Ectodermal cell (in vitro differentiated cells): Measurements from ENCODE around the gene KRT9.
"Not testable (repeated sequence)": the region's sequence is repeated elsewhere in the genome, so short reads cannot be mapped to it uniquely, and the experiment has no call there.

Experiments used
- H3K27ac ChIP-seq: 2 replicates; pipeline ENCODE4 v1.7.0; 2013; ENCODE audit warnings: mild to moderate bottlenecking, low read depth, low read length; ENCODE audit not compliant: insufficient read depth, poor library complexity, severe bottlenecking
- H3K27me3 ChIP-seq: 2 replicates; pipeline ENCODE4 v1.7.0; 2013; ENCODE audit warnings: mild to moderate bottlenecking, low read length; ENCODE audit not compliant: insufficient read depth, control insufficient read depth, poor library complexity, severe bottlenecking
- H3K36me3 ChIP-seq: one replicate; pipeline ENCODE4 v1.7.0; 2013; ENCODE audit warnings: low read length; ENCODE audit not compliant: control insufficient read depth, insufficient read depth
- H3K4me1 ChIP-seq: one replicate; pipeline ENCODE4 v1.7.0; 2013; ENCODE audit warnings: low read length; ENCODE audit not compliant: control insufficient read depth, insufficient read depth
- H3K4me3 ChIP-seq: 2 replicates; pipeline ENCODE4 v1.7.0; 2013; ENCODE audit warnings: low read depth, low read length, control low read depth; ENCODE audit not compliant: insufficient read depth
- H3K9me3 ChIP-seq: 2 replicates; pipeline ENCODE4 v1.7.0; 2013; ENCODE audit warnings: mild to moderate bottlenecking, low read length, moderate library complexity; ENCODE audit not compliant: control insufficient read depth
- WGBS, 2 experiments: methylation state at CpG; one replicate each; pipeline ENCODE4 v1.1.7; 2013; ENCODE audit warnings: missing lambda C conversion rate in 2 of 2; 5-methylcytosine and 5-hydroxymethylcytosine counted together

Gene KRT9

GRCh38 chr17:41615454-41615853, 43.6 kb upstream of the KRT9 start:
- peaks cover 12% of the 10 kb centered on the region for H3K4me1 ChIP-seq
- H3K27me3 ChIP-seq, result no peaks in the 10 kb centered on the region
- no peaks in the 10 kb centered on the region for H3K36me3 ChIP-seq
- no peaks in the 10 kb centered on the region for H3K9me3 ChIP-seq
- H3K27ac ChIP-seq, result no peak overlapping the region
- no peak overlapping the region for H3K4me3 ChIP-seq
- 54 to 56% methylated on average over 7 of the region's 7 CpGs for WGBS, 2 experiments

- not testable (repeated sequence) for H3K9me3 ChIP-seq, H3K27ac ChIP-seq, H3K4me3 ChIP-seq, H3K27me3 ChIP-seq, H3K36me3 ChIP-seq
- WGBS, 2 experiments, result 85 to 86% methylated on average over 9 of the region's 9 CpGs
- H3K4me1 ChIP-seq, result peaks cover 15% of the 10 kb centered on the region
These were observed 42.9 kb upstream of the KRT9 start for GRCh38 chr17:41614767-41615166.

GRCh38 chr17:41614098-41614497, 42.2 kb upstream of the KRT9 start:
- Histone ChIP-seq H3K4me1 (peaks cover 16% of the 10 kb centered on the region), H3K9me3 (no peaks in the 10 kb centered on the region), H3K4me3 (no peak overlapping the region), H3K27me3 (no peaks in the 10 kb centered on the region), H3K27ac (no peak overlapping the region), H3K36me3 (no peaks in the 10 kb centered on the region)
- 89 to 94% methylated on average over 5 of the region's 5 CpGs for WGBS, 2 experiments

GRCh38 chr17:41613277-41614082, 41.6 kb upstream of the KRT9 start:
- WGBS, 2 experiments, result 85 to 88% methylated on average over 11 of the region's 11 CpGs
- peaks cover 16% of the 10 kb centered on the region for H3K4me1 ChIP-seq
- H3K36me3 ChIP-seq, result no peaks in the 10 kb centered on the region
- no peak overlapping the region for H3K4me3 ChIP-seq
- no peak overlapping the region for H3K27ac ChIP-seq
- no peaks in the 10 kb centered on the region for H3K27me3 ChIP-seq
- H3K9me3 ChIP-seq, result no peaks in the 10 kb centered on the region

GRCh38 chr17:41612376-41613160, 40.7 kb upstream of the KRT9 start, which contains the start of gene KRT16:
Gene KRT16 (minus strand): TSS chr17:41612767. CDS start chr17:41612688, 79 bp downstream.
- H3K4me3 ChIP-seq, H3K27me3 ChIP-seq, H3K27ac ChIP-seq, H3K36me3 ChIP-seq, H3K9me3 ChIP-seq: not testable (repeated sequence)
- WGBS, 2 experiments, result 89 to 92% methylated on average over 31 of the region's 31 CpGs
- H3K4me1 ChIP-seq, result peaks cover 12% of the 10 kb centered on the region

- peaks cover 4% of the 10 kb centered on the region for H3K4me1 ChIP-seq
- no peaks in the 10 kb centered on the region for H3K9me3 ChIP-seq
- H3K27ac ChIP-seq, result no peak overlapping the region
- no peaks in the 10 kb centered on the region for H3K36me3 ChIP-seq
- no peaks in the 10 kb centered on the region for H3K27me3 ChIP-seq
- no peak overlapping the region for H3K4me3 ChIP-seq
- WGBS, 2 experiments, result 94% methylated on average over 25 of the region's 25 CpGs
These were observed 39.2 kb upstream of the KRT9 start for GRCh38 chr17:41610965-41611640.

- H3K27ac ChIP-seq, H3K36me3 ChIP-seq: not testable (repeated sequence)
- 25 to 30% methylated on average over 10 of the region's 10 CpGs for WGBS, 2 experiments
These were observed 38.2 kb upstream of the KRT9 start for GRCh38 chr17:41610061-41610517.

GRCh38 chr17:41606930-41607329, 35.1 kb upstream of the KRT9 start:
- H3K27me3 ChIP-seq, H3K4me1 ChIP-seq, H3K36me3 ChIP-seq, H3K9me3 ChIP-seq, H3K4me3 ChIP-seq, H3K27ac ChIP-seq: not testable (repeated sequence)
- 81 to 82% methylated on average over 4 of the region's 4 CpGs for WGBS, 2 experiments

More at GRCh38 chr17:41610061-41610517, 38.2 kb upstream of the KRT9 start:
- not testable (repeated sequence) for H3K4me3 ChIP-seq, H3K27me3 ChIP-seq, H3K9me3 ChIP-seq, H3K4me1 ChIP-seq

- Histone ChIP-seq H3K36me3 (no peaks in the 10 kb centered on the region), H3K27ac (no peak overlapping the region), H3K27me3 (no peaks in the 10 kb centered on the region), H3K4me1 (no peaks in the 10 kb centered on the region), H3K4me3 (no peak overlapping the region), H3K9me3 (no peaks in the 10 kb centered on the region)
- WGBS, 2 experiments, result 85 to 87% methylated on average over 2 of the region's 2 CpGs
These were observed 30.7 kb upstream of the KRT9 start for GRCh38 chr17:41602524-41602923.

- Histone ChIP-seq H3K27me3 (no peaks in the 10 kb centered on the region), H3K27ac (no peak overlapping the region), H3K36me3 (no peaks in the 10 kb centered on the region), H3K9me3 (no peaks in the 10 kb centered on the region), H3K4me3 (no peak overlapping the region), H3K4me1 (no peaks in the 10 kb centered on the region)
- WGBS, 2 experiments, result 86 to 94% methylated on average over 4 of the region's 4 CpGs
These were observed 28.5 kb upstream of the KRT9 start for GRCh38 chr17:41600318-41600717.
